Stomach (tissue), 4 donors: ENCODE measurements around the gene RIBC2.

Experiments
- POLR2A ChIP-seq, 4 donors: fragments of 450-650 bp; IDR thresholded peaks; one replicate each; pipeline ENCODE4 v1.6.1; 2016; ENCODE audit warnings: antibody characterized with exemption in 4 of 4, control low read depth in 2 of 4, mild to moderate bottlenecking in 1 of 4, moderate library complexity in 1 of 4
- TF ChIP-seq, protein P1 (sequence below), 7 experiments: fragments of 450-650 bp in 4 of 7; fragments of 200-600 bp in 3 of 7; sonication (generic) in 3 of 7; IDR thresholded peaks; one replicate each; pipeline ENCODE4 v1.5.1; 2016 to 2019; ENCODE audit warnings: antibody characterized with exemption in 7 of 7, control low read depth in 2 of 7, mild to moderate bottlenecking in 1 of 7

DNA sequence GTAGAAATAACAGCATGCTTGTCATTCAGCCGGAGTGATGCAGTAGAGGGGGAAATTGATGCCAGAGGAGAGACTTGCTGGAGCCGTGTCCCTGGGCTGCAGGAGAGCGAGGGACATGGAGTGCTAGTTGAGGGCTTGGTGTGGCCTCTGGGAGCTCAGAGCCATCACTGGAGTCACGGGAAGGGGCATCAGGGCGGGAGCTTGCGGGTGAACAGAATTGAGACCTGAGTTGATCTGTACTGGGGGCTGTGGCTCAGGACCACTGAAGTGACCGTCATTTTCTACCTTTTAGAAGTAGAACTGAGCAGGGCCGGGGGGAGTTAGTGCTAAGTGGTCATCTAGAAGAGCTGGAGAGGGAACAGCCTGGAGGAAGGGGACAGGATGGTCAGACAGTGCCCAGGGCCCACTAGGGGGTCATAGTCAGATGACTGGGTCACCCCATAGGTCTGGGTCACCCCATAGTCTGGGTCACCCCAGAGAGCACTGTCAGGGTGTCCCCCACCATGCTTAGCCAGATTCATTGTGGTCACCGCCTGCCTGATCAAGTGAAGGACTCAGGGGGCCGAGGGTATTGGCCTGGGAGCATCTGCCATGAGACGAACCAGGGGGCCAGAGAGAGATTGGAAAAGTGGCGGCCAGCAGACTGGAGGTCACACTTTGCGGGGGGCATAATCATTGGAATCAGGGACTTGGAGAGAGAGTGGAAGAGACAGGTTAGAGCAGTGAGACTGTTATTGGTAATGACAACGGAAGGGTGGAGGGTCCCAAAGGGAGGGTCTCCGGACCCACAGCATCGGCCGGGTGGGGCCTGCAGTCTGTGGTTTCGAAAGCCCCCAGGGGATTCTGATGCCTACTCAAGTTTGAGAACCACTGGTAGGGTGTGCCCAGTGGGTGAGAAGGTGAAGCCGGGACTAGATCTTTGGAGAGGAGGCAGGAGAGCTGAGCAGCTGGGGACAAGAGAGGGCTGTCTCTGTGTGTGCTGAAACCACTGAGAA lies 15.2 kb downstream of the RIBC2 start:
- TF ChIP-seq, protein P1, sequence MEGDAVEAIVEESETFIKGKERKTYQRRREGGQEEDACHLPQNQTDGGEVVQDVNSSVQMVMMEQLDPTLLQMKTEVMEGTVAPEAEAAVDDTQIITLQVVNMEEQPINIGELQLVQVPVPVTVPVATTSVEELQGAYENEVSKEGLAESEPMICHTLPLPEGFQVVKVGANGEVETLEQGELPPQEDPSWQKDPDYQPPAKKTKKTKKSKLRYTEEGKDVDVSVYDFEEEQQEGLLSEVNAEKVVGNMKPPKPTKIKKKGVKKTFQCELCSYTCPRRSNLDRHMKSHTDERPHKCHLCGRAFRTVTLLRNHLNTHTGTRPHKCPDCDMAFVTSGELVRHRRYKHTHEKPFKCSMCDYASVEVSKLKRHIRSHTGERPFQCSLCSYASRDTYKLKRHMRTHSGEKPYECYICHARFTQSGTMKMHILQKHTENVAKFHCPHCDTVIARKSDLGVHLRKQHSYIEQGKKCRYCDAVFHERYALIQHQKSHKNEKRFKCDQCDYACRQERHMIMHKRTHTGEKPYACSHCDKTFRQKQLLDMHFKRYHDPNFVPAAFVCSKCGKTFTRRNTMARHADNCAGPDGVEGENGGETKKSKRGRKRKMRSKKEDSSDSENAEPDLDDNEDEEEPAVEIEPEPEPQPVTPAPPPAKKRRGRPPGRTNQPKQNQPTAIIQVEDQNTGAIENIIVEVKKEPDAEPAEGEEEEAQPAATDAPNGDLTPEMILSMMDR (IDR thresholded peaks at IDR 0.05), result no peak
- TF ChIP-seq POLR2A (IDR thresholded peaks at IDR 0.05), result no peak
